NCI-H524 treated with DMSO at 0.1 percent for 48 hours (cell line): Measurements from ENCODE around the gene IL1RAPL1.

Experiments used
- DNase-seq: peaks from one replicate; lab custom pipeline; 2025; lab: John Stamatoyannopoulos, UW

Gene IL1RAPL1

GRCh38 chrX:29652484-29652883 is 1065.2 kb downstream of the IL1RAPL1 start:
- DNase-seq, result no peak

GRCh38 chrX:29653721-29654120 is 1066.5 kb downstream of the IL1RAPL1 start:
- DNase-seq, result no peak

GRCh38 chrX:29659911-29660310 is 1072.7 kb downstream of the IL1RAPL1 start:
- no peak for DNase-seq

- DNase-seq, result no peak
These were observed 1074.0 kb downstream of the IL1RAPL1 start for GRCh38 chrX:29661290-29661689.

DNA sequence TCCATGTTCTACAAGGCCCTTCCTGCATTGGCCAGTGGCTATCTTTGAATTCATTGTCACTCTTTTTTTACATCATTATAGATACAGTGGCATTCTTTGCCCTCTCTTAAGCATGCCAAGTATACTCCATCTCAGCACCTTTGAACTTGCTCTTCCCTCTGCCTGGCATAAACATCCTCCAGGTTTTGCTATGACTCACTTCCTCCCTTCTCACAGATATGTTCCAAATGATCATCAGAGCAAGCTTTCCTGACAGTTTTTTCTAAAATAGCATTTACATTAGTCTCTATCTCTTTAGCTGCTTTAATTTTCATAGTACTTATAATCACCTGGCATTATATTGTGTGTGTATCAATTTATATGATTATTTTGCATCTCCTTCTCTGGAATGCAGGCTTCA is 1074.9 kb downstream of the IL1RAPL1 start:
- no peak for DNase-seq

GRCh38 chrX:29662759-29663503 is 1075.7 kb downstream of the IL1RAPL1 start:
- no peak for DNase-seq

DNA sequence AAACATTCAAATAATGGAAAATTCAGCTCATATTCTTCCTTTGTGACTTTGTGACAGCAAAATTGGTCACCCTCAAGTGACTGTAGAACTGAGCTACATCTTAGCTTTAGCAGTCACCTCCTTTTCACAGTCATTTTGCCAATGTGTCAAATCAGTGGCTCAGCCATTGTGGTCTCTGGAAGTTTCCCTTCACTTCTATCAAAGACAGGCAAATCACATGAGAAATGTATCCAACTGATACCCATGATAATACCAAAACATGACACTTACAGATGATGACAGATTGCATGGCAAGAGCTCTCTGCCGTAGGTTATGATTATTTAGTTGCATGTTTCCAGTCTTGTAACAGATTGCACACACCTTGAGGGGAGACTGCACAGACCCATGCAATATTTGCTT is 1078.3 kb downstream of the IL1RAPL1 start:
- no peak for DNase-seq

DNA sequence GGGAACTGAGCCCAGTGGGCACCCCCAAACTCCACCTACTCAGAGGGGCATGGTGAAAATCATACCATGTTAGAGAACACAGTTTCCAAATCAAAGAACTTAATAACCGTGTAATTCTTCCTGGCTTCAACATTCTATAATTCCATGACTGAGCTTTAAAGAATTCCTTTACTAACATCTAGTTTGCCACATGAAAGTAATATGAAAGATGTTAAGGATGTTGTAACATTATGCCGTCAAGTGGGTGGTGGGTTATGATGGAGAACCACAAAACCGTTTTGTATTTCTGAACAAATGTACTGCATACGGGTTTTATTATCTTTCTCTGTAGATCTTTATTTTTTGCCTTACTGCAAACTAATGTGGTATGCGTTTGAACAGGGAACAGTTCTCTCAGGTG is 1079.1 kb downstream of the IL1RAPL1 start:
- no peak for DNase-seq

DNA sequence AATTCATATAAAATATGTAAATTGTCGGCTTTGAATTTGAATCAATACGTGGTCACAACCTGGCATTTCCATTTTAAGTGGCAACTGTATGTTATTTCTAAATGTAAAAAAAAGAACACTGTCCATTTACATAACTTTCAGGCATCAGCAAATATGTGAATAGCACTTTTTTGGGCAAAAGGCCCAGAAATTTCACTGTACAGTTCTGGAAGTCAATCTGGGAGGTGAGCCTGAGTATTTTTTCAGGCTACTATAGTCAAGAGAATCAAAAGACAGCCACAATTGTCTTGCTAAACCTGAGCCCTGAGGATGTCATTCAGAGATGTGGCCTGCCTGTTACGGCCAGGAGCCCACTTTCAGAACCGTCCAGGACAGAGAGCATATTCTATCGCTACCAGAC is 1084.2 kb downstream of the IL1RAPL1 start:
- DNase-seq, result no peak

DNA sequence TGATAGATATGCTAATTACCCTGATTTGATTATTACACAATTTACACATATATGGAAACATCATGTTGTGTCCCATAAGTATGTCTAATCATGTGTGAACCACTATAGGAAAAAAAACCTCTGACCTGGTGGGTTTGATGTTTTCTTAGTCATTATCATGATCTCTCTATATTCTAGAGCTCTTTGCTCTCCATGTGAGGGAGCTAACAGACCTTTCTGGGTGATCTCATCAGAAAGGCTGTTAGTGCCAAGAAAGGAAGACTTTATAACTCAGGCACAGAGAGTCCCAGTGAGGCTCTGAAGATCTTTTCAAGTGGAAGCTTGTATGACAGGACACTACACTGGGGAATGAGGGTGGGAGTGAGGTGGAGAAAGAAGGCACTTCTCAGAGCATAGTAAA is 1100.4 kb downstream of the IL1RAPL1 start:
- no peak for DNase-seq

DNA sequence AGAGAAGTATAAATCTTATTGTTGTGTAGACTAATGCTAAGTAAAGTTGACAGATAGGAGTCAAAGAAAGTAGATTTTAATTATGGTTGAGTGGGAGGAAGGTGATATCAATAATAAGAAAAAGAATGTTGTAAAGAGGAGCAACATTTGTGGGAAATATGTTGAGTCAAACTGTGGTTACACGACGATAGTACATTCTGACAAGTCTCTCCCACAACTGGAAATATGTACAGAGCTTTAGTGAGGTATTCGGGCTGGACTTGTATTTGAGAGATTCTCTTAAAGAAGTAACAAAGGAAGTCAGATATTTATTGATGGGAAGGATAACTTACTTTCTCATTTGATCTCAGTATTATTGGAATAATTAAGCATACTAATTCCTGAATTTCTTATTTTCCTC is 1102.8 kb downstream of the IL1RAPL1 start:
- no peak for DNase-seq

- no peak for DNase-seq
These were observed 1103.8 kb downstream of the IL1RAPL1 start for GRCh38 chrX:29691044-29691443.

- no peak for DNase-seq
These were observed 1106.7 kb downstream of the IL1RAPL1 start for GRCh38 chrX:29693912-29694311.

- no peak for DNase-seq
These were observed 1112.0 kb downstream of the IL1RAPL1 start for GRCh38 chrX:29699239-29699638.

- DNase-seq, result no peak
These were observed 1119.8 kb downstream of the IL1RAPL1 start for GRCh38 chrX:29707088-29707487.

GRCh38 chrX:29721152-29721551 is 1133.9 kb downstream of the IL1RAPL1 start:
- no peak for DNase-seq

GRCh38 chrX:29724316-29724715 is 1137.1 kb downstream of the IL1RAPL1 start:
- DNase-seq, result no peak

- DNase-seq, result no peak
These were observed 1139.6 kb downstream of the IL1RAPL1 start for GRCh38 chrX:29726811-29727210.

GRCh38 chrX:29728639-29729038 is 1141.4 kb downstream of the IL1RAPL1 start:
- DNase-seq, result no peak

DNA sequence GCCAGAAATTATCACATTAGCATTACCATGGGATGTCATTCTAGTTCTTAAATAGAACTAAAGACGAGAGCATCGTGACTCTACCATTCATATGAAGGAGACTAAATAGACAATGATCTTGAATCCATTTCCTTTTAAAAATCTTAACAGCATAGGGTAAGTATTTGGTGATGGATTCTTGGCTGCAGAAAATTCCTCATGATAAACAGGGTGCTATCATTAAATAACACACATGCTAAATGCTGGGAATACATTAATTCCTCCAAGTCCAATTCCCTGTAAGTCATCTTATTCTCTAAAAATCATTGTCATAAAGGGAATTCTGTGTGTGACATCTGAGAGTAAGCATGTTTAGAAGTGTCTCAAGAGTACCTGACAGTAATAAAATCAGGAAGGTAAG is 1157.7 kb downstream of the IL1RAPL1 start:
- no peak for DNase-seq

DNA sequence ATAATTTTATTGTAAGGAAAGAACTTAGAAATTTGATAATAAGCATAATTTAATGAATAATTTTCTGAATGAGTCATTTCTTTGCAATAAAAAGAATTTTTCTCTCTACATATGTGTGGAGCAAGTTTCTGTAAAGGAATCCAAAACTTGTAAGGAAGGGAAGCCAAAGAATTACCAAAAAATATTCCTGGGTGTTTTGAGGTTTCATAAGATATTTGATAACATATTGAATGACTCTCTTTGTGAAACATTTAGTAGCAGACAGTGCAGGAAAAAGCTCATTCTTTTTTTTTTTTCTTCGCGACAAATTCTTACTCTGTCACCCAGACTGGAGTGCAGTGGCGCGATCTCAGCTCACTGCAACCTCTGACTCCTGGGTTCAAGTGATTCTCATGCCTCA is 1159.1 kb downstream of the IL1RAPL1 start:
- no peak for DNase-seq

GRCh38 chrX:29762006-29762405 is 1174.8 kb downstream of the IL1RAPL1 start:
- no peak for DNase-seq

DNA sequence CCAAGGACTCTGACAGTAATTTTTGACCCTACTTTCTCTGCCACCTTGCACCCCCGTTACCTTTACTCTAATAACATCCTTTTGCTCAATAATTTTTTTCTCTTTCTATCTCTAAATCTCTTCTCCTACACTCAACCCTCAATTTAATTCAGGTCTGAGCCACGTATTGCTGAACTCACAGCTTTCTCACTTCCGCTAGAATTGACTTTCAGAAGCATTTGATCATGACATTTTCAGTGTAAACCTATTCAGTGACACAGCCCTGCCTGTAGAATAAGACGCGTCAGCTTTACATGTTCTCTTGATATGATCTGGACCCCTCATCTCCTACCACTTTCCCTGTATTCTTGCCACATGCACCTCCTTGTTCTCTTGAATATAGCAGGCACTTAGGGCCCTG is 1188.6 kb downstream of the IL1RAPL1 start:
- DNase-seq, result no peak

GRCh38 chrX:29787656-29788055 is 1200.4 kb downstream of the IL1RAPL1 start:
- no peak for DNase-seq
